Stimulated activated CD8-positive, alpha-beta memory T cell treated with anti-CD3 and anti-CD28 coated beads, Interleukin-4, amount 100 ng/mL, for 24 hours (primary cell): ENCODE measurements around the gene MYBPC3.
A peak's percentile ranks its signal among the peaks of the same experiment; 100 is the strongest.

Experiments
- DNase-seq: peaks from one replicate; pipeline ENCODE4 v3.0.0-alpha.2; 2020; ENCODE audit warnings: low read depth

Gene MYBPC3

DNA sequence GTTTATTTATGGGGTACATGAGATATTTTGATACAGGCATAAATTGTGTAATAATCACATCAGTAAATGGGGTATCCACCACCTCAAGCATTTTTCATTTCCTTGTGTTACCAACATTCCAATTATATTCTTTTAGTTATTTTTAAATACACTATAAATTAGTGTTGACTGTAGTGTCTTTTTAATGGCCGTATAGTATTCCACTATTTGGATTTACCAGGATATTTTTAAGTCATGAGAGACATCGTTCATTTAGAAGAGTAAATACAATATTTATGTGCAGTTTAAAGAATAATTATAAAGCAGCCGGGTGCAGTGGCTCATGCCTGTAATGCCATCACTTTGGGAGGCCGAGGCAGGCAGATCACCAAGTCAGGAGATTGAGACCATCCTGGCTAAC, 32.0 kb upstream of the MYBPC3 start:
- DNase-seq, result no peak

DNA sequence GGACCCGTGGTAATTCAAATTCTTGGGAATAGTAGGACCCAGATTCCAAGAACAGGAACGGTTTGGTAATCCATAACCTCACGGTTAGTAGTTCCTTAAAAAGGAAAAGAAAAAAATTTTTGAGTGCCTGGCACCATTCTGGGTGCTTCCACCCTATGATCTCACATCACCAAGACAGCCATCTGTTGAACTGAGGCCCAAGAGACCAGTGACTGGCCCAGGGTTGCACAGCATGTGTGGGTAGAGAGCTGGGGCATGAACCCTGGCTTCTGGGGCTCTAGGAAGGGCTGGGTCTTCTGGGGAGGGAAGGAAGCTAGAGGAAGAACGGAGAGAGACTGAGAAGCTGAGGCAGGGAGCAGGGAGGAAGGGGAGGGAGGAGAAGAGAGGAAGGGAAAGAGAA, 30.6 kb upstream of the MYBPC3 start:
- DNase-seq, result no peak

DNA sequence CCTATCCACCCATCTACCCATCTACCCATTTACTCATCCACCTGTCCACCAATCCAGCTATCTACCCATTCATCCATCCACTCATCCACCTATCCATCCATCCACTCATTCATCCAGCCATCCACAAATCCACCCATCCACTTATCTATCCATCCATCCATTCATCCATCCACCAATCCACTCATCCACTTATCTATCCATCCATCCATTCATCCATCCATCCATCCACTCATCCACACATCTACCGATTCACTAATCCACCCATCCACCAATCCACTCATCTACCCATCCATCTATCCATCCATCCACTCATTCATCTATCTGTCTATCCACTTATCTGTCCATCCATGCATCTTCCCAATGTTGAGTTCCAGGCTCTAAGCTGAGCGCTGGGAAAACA, 27.6 kb upstream of the MYBPC3 start:
- DNase-seq, result no peak

DNA sequence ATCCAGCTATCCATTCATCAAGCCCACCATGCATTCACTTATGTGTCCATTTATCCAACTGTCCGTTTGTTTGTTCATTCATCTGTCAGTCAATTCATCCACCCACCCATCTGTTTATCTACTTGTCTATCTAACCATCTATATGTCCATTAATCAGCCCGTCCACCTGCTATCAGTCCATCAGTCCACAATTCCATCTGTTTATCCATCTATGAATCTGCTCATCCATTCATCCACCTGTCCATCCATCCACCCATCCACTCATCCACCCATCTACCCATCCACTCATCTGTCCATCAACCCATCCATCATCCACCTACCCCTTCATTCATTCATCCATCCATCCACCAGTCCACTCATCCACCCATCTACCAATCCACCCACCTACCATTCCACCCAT, 26.8 kb upstream of the MYBPC3 start:
- DNase-seq, result no peak

DNA sequence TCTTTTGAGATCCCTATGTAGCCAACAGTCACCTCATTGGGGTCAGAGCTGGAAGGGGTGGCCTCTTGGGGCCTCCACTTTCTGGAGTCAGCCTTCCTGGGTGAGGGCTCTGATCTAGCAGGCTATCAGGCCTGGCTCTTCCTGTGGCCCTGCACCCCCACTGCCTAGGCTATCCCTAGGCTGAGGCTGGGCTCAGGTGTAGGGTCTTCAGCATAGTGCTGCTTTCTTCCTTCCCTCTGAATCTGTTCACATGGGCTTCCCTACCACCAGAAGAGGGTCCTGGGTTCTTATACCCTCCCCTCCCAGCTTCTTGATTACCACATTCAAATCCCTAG, 26.3 kb upstream of the MYBPC3 start:
- no peak for DNase-seq

DNA sequence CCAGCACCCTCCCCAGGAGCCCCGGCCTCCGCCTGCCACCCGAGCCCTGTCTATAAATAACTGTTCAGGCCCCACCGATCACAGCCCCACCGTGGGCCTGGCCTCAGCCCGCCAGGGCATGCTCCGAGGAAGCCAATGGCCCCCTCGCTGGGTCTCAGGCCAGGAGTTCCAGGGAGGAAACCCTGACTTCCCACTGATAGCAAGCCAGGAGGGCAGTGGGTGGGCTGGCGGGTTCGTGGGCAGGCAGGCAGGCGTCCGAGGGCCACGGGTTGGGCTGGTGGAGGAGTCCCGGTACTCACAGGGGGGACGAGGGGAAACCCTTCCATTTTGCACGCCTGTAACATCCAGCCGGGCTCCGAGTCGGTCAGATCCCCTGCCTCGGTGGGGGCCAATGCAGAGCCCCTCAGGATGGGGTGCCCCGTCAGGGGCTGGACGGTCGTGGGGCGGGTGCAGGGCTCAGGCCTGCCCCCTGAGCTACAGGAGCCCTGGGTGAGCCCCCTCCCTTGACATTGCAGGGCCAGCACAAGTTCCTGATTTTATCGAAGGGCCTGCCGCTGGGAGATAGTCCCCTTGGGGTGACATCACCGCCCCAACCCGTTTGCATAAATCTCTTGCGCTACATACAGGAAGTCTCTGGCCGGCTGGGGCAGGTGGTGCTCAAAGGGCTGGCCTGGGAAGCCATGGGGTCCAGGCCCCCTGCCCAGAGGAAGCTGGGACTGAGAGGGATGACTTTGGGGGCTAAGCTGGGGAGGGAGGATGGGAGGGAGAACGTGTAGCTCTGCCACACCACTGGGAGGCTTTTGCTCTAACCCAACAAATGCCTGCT, 25.7 kb upstream of the MYBPC3 start, which contains the start of gene SPI1:
Gene SPI1, minus strand, starts transcription at position 538 of the 826 bp plus-strand sequence. Its CDS starts 194 bp downstream, at position 344.
- no peak for DNase-seq

DNA sequence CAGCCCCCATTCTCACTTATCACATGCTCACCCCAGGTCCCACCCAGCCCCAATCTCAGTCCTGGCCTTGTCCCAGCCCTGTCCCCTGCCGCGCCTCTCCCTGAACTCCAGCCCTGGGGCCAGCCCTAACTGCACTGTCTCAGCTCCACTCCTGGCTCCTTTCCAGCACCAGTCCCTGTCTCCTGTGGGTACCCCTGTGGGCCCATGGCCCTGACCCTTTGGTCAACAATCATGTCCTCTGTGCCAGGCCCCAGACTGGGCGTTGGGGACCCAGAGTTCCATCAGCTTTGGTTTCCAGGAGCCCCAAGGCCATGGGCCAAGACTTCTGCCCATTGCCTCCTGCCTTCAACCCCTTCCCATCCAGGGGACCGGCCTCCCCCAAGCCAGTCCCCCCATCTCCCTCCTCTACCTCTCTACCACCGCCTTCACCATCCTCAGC, 25.1 kb upstream of the MYBPC3 start:
- DNase-seq, result no peak

DNA sequence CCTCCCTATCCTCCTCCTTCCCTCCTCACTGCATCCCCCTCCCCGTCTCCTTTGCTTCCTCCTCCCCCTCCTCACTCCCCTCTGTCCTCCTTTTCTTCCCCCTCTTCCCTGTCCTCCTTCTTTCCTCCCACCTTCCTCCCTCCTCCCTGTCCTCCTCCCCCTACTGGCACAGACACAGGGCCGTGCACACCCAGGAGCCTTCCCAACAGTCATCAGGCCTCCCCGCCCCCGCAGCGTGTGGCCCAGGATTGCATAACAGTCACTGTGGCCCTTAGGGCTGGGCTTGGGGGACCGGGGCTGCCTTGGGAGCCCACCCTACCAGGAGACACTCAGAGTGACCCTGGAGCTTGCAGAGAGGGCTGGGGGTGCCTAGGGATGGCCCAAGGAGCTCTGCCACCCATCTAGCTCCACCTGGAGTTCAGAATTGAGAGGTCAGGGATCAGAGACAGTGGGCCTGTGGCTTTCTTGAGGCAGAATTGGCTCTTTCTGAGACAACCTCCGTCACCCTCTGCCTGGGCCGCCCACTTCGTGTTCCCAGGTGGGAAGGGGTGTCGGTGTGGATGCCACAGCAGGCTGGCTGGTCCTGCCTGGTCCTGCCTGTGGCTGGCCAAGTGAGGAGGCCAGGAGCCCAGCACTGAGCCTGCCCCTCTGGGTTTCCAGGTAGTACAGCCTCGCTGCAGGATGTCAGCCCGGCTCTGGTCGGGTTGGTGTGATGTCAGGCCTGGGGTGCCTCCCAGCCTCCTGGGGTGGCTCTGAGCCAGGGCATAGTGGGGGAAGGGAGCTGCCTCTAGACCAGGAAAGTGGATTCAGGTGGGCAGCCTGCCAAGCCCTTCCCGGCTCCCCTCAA, 24.2 kb upstream of the MYBPC3 start:
- no peak for DNase-seq

DNA sequence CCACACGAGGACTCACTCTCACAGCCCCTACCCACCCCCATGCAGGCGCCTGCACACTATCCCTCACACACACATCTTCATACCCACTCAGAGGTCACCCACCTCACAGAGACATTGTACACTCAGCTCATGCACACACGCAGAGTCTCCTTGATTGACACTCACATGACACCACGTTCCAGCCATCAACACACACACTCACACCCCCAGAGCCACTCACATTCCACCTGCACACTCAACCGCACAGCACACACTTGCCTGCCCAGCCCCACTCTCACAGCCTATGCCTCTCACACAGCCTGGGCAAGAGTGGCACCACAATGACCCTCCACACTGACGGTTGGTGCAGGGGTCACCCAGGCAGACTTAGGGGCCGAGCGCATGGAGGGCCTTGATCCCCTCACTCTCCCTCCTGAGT, 23.6 kb upstream of the MYBPC3 start:
- no peak for DNase-seq

DNA sequence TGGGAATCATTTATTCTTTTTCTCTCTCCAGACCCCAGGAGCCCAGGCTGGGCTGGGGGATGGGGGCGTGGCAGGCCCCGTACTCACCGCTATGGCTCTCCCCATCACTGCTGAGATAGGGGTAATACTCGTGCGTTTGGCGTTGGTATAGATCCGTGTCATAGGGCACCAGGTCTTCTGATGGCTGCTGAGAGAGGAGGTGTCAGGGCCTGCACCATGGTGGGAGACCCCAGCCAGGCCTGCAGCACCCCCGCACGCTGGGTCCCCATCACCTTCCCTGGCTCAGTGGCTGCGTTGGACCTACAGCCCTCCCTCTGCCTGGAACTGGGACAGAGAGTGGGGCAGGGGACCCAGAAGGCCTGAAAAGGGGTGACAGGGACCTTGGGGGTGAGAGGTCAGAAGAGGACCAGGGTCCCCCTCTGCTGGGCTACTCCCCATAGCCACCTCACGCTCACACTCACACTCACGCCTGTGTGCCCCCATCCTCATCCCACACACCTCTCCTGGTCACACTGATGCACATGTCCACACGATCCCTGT, 23.1 kb upstream of the MYBPC3 start:
- no peak for DNase-seq

DNA sequence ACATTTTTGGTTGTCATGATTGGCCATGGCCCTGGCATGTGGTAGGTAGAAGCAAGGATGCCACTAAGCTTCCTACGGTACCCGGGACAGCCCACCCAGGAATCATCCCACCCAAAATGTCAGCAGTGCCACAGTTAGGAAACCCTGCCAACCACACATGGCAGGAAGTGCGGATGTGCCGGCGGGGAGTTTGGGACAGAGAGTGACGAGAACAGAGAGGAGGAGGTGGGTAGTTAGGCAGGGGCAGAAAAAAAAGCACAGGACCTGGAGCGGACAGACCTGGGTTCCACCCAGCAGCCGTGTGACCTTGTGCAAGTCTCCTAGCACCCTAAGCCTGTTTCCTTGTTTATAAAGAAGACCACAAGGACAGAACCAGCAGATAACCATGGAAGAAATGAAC, 22.5 kb upstream of the MYBPC3 start:
- no peak for DNase-seq

DNA sequence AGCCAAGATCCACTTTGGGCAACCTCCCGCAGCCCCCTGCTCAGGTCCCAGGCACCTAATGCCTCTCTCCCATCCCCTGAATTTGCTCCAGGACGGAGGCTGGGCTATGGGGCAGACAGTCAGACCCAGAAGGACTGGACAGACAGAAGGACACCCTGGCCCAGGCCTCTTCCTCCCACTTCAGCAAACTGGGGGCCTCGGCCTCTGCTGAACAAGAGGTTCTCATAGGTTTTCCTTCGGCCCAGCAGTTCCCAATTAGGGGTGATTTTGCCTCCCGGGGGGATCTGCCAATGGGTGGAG, 22.2 kb upstream of the MYBPC3 start:
- DNase-seq, result no peak

DNA sequence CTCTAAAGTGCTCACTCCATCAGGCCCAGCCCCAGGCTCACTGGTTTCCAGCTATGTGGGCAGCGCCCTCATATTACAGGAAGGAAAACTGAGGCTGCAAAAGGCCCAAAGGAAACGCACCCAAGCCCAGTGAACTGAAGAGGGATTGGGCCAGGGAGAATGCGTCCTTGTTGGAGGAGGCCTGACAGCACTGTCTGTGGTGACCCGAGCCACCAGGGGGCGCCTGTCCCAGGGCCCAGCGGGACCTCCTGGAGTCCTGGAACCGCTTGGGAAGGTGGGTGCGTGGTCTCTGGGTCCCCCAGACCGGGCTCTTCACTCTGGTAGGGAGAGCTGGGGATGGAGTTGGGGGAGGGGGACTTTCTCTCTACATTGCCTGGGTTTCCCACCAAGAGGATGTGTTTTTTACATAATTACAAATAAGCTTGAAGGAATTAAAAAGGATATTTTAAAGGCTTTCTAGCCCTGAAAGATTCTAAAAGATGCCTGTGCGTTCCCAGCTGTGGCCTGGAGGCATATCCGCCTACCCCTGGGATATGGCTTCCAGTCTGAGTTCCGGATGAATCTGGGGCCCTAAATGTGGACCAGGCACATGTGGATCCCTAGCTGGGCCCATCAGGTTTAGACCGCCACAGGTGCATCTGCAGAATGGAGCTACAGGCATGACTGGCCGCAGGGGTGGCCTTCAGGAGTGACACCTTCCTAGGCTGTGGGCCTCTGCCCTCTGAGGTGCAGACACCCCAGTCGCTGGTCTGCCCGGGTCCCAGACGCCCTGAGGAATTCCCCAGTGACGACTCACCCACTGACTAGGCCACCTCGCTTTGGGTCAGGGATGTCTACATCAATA, 21.6 kb upstream of the MYBPC3 start:
- peak; percentile 78 for DNase-seq

DNA sequence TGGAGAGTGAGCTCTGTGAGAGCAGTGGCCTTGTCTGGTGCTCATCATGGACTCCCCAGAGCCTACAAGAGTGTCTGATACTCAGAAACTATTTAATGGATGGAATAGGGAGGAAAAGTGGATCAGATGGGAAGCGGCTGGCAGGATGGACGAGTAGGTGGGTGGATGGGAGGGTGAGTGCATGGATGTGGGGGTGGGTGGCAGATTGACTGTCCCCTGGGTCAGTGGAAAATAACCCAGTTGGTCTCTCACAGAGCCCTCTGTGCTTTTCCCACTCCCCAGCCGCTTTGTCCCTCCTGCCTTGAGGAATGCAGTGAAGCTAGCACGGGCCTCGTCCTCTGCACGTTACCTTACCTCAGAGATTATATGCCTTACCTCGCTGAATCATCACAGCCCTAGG, 19.9 kb upstream of the MYBPC3 start:
- DNase-seq, result no peak

DNA sequence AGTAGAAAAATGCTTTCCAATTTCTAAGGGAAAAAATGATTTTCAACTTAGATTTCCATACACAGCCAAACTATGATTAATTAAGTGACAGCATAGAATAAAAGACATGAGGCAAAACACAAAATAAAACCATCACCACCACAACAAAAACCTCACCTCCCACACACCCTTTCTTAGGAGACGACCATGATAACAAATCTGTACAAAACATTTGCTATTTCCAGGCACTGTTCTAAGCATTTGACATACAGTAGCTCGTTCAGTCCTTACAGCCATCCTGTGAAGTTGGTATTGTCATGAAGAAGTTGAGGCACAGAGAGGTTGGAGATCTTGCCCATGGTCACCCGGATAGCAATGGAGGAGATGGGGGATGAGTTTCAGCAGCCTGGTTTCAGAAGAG, 17.2 kb upstream of the MYBPC3 start:
- no peak for DNase-seq

DNA sequence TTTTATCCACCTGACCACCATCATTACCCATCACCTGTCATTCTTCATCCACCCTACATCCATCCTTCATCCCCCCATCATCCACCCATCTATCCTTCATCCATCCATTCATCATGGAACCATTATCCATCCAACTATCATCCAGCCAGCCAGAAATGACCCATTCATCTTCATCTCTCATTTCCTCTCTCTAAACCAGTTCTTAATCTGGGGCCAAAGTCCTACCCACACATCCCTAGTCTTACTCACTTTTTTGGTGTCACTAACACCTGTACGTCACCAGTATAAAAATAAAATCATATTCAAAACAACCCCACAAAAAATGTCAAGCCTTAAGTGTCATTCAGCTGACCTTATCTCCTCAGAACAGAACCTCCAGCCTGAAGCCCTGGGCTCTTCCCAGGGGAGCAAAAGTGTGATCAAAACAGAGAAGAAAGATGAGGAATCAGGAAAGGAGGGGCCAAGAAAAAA, 13.6 kb upstream of the MYBPC3 start:
- DNase-seq, result no peak

DNA sequence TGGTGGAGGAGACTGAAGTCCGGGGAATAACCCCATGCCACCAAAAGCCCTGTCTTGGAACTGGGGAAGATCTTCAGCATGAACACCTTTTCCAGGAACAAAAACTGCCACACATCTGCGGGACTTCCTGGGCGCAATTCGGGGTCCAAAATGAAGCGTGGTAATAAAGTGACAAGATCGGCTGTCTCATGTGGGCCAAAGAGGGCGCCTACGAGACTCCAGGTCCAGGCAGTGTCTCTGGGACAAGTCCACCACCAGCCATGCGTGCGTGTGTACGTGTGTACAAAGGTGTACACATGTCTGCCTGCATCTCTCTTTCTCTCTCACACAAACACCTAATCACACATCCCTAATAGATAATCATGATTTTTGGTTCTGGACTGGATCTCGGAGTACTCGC, 8.9 kb upstream of the MYBPC3 start:
- DNase-seq, result no peak

DNA sequence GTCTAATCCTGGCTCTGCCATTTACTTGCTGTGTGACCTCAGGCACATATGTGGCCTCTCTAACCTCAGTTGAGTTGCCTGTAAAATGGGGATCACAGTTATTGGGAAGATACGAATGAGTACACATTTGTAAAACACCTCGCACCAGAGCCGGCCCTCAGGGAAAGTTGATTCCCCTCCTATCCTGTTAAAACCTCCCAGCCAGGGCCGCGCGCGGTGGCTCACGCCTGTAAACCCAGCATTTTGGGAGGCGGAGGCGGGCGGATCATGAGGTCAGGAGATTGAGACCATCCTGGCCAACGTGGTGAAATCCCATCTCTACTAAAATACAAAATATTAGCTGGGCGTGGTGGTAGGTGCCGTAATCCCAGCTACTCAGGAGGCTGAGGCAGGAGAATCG, 7.8 kb upstream of the MYBPC3 start:
- DNase-seq, result no peak

DNA sequence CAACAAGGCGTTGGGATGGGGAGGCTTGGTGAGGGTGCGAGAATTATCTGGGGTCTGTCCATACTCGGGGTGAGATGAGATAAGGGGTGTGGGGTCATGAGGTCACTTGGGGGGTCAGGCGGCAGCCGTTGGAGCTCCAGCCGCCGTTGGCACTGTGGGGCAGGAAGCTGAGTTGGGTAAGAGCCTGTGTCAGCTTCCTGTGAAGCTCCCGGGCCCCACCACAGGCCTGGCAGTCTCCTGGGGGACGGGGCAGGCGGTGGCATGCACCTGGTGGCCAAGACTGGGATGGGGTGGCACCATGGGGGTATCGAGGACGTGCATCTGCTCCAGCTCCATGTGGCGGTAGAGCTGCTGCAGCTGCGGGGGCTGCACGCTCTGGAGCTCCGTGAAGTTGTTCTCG, 7.1 kb upstream of the MYBPC3 start:
- DNase-seq, result no peak

DNA sequence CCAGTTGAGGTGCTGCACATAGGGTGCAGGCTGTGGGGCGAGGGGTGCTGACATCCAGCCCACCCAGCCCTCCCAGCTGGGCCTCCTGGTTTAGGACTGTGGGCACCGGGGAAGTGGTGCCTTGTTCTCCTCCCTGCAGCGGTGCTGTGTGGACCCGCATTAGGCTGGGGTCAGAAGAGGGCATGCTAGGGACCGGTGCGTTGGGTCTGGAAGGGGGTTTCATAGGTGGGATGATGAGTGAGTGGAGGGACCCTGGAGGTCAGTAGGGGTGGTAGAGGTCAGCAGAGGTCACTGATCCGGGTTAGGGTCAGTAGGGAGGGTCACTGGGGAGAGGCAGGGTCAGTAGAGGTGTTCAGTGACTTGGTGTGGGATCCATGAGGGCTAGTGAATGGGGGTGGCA, 6.7 kb upstream of the MYBPC3 start:
- DNase-seq, result no peak

DNA sequence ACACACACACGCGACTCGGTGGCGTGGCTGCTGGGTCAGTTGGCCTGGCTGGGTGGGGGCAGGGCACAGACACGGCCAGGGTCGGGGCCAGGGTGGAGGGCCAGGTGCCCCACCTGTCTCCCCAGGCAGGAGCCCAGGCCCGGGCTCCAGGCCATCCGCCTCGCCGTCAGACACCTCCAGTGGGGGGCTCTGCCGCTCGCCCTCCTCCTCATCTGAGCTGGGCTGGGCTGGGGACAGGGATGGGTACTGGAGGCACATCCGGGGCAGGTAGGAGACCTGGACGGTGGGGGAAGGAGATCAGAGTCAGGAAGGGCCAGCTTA, 6.2 kb upstream of the MYBPC3 start:
- DNase-seq, result no peak

DNA sequence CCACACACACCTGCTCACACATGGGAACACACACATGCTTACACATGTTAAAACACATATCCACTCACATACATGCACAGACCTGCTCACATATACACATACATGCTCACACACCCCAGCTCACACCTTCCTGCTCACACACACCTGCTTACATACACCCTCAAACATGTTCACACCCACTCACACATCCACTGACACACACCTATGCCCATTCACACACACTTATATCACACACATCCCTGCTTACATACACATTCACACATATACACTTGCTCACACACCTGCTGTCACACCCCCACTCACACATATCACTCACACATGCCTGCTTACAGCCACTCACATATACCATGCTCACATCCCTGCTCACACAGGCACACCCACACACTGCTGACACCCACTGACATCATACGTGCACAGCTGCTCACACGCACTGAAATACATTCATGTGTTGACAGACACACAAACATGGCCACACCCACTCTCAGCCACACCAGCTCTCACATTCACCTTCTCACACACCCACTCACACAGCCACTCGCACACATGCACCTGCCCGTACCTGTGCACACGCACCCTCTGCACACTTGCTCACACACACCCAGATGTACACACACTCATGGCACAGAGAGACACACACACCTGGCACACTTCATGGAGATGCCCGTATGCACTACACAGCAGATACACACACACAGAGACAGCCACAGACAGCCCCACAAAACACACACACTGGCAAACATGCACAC, 5.7 kb upstream of the MYBPC3 start:
- DNase-seq, result no peak
